GM12878 (cell line): ENCODE measurements around the gene IMP3. TPM values are rescaled to one million over a fixed set of nuclear protein-coding genes. Genes with fewer than 3 reads are reported as not detected.

ENCODE experiments used
- ATAC-seq: fragments of 200-7000 bp; cut with Tn5 transposase; 3 replicates; pipeline ENCODE4 v1.9.1; 2020; ENCODE audit warnings: mild to moderate bottlenecking, moderate library complexity
- BruUV-seq: library from RNA; stranded (reverse); fragments of 400-500 nt; replicated peaks from 2 replicates; lab custom pipeline; 2021; lab: Mats Ljungman, UMichigan
- CTCF ChIA-PET: fragments of 300-600 bp; sonication (Branson Sonifier 250); formaldehyde crosslinking; extraction: SDS; loops from one replicate; lab custom pipeline; 2021; ENCODE audit warnings: inconsistent platforms; lab: Yijun Ruan, JAX
- POLR2A ChIA-PET: fragments of 350-600 bp; formaldehyde crosslinking; extraction: SDS; loops from one replicate; lab custom pipeline; 2021; ENCODE audit warnings: inconsistent platforms; lab: Charles Lee
- RAD21 ChIA-PET: fragments of 300-600 bp; sonication (Branson Sonifier 250); formaldehyde crosslinking; loops from one replicate; lab custom pipeline; 2023; ENCODE audit warnings: antibody characterized with exemption; ENCODE audit not compliant: unreplicated experiment; lab: Charles Lee
- SMC1A ChIA-PET: fragments of 300-600 bp; sonication (Branson Sonifier 250); formaldehyde crosslinking; loops from one replicate; lab custom pipeline; 2023; ENCODE audit not compliant: unreplicated experiment, uncharacterized antibody; lab: Charles Lee
- DNase-seq: peaks from one replicate; pipeline ENCODE4 v3.0.0-alpha.2; 2011; ENCODE audit warnings: low read depth, low spot score
- FAIRE-seq: peaks from 3 replicates; lab custom pipeline; 2011; peaks lifted over from hg19 to GRCh38; lab: Jason Lieb, UNC
- H2AFZ ChIP-seq: 2 replicates; pipeline ENCODE4 v1.6.0; 2011; ENCODE audit warnings: low read depth, low read length, control low read depth; ENCODE audit not compliant: control insufficient read depth
- H3K27ac ChIP-seq: 2 replicates; pipeline ENCODE4 v1.5.1; 2011; ENCODE audit warnings: control low read depth; ENCODE audit not compliant: control insufficient read depth, insufficient read depth
- H3K27me3 ChIP-seq, 2 experiments: replicated peaks in 1 of 2; 2 replicates each; pipeline versions ENCODE4 v1.6.0 to v1.6.1; 2011; ENCODE audit warnings: low read length in 1 of 2; ENCODE audit not compliant: control insufficient read depth in 2 of 2, insufficient read depth in 2 of 2
- H3K36me3 ChIP-seq, 2 experiments: 2 replicates each; pipeline ENCODE4 v1.5.1; 2011; ENCODE audit warnings: low read length in 1 of 2; ENCODE audit not compliant: control insufficient read depth in 2 of 2, insufficient read depth in 2 of 2
- H3K4me1 ChIP-seq: 2 replicates; pipeline ENCODE4 v1.6.1; 2011; ENCODE audit warnings: mild to moderate bottlenecking, low read length, moderate library complexity, mixed read lengths; ENCODE audit not compliant: control insufficient read depth, insufficient read depth
- H3K4me2 ChIP-seq: 2 replicates; pipeline ENCODE4 v1.6.0; 2011; ENCODE audit warnings: control low read depth; ENCODE audit not compliant: control insufficient read depth, insufficient read depth
- H3K4me3 ChIP-seq: fragments of 200-600 bp; sonication (generic); 2 replicates; pipeline ENCODE4 v1.5.1; 2016
- H3K79me2 ChIP-seq: 2 replicates; pipeline ENCODE4 v1.6.0; 2011; ENCODE audit warnings: low read length; ENCODE audit not compliant: control insufficient read depth, insufficient read depth
- H3K9ac ChIP-seq: 2 replicates; pipeline ENCODE4 v1.8.0; 2011; ENCODE audit warnings: low read length, control low read depth, mixed read lengths; ENCODE audit not compliant: control insufficient read depth, insufficient read depth
- H3K9me3 ChIP-seq: replicated peaks from 3 replicates; pipeline ENCODE4 v1.5.1; 2011; ENCODE audit warnings: mild to moderate bottlenecking, low read length; ENCODE audit not compliant: control insufficient read depth, insufficient read depth
- H4K20me1 ChIP-seq: 2 replicates; pipeline ENCODE4 v1.6.0; 2011; ENCODE audit not compliant: control insufficient read depth, insufficient read depth
- BACH1 ChIP-seq: fragments of 450-650 bp; IDR thresholded peaks from 2 replicates; pipeline ENCODE4 v1.6.1; 2017; ENCODE audit warnings: mild to moderate bottlenecking, borderline replicate concordance
- BHLHE40 ChIP-seq, 2 experiments: fragments of 450-650 bp in 1 of 2; IDR thresholded peaks; 2 replicates each; pipeline ENCODE4 v1.6.1; 2011 to 2017; ENCODE audit warnings: low read depth in 2 of 2, borderline replicate concordance in 1 of 2, improper control_type of control experiment in 1 of 2, low read length in 1 of 2, mild to moderate bottlenecking in 1 of 2
- EED ChIP-seq: sonication (generic); IDR thresholded peaks from 2 replicates; pipeline ENCODE4 v1.6.1; 2016; ENCODE audit warnings: antibody characterized with exemption, low read depth
- ETV6 ChIP-seq, 2 experiments: fragments of 450-650 bp in 1 of 2; IDR thresholded peaks in 1 of 2; conservative IDR thresholded peaks in 1 of 2; 2 replicates each; pipeline ENCODE4 v1.6.1; 2014; ENCODE audit warnings: antibody characterized with exemption in 1 of 2, borderline replicate concordance in 1 of 2, low read depth in 1 of 2, mild to moderate bottlenecking in 1 of 2, moderate library complexity in 1 of 2
- IKZF2 ChIP-seq, 2 experiments: fragments of 450-650 bp; IDR thresholded peaks; 2 replicates each; pipeline ENCODE4 v1.6.1; 2017; ENCODE audit warnings: mild to moderate bottlenecking in 2 of 2, moderate library complexity in 2 of 2
- IRF5 ChIP-seq: fragments of 450-650 bp; IDR thresholded peaks from 2 replicates; pipeline ENCODE4 v1.6.1; 2017; ENCODE audit warnings: borderline replicate concordance
- KLF5 ChIP-seq: fragments of 450-650 bp; IDR thresholded peaks from 2 replicates; pipeline ENCODE4 v1.6.1; 2014; ENCODE audit warnings: mild to moderate bottlenecking; ENCODE audit not compliant: partially characterized antibody
- NFIC ChIP-seq: IDR thresholded peaks from 2 replicates; pipeline ENCODE4 v1.6.1; 2012; ENCODE audit warnings: low read depth, mild to moderate bottlenecking, inconsistent platforms, low read length, moderate library complexity
- NR2C1 ChIP-seq: fragments of 450-650 bp; IDR thresholded peaks from 2 replicates; pipeline ENCODE4 v1.6.1; 2017; ENCODE audit warnings: antibody characterized with exemption, mild to moderate bottlenecking, moderate library complexity
- RAD51 ChIP-seq: fragments of 450-650 bp; IDR thresholded peaks from 2 replicates; pipeline ENCODE4 v1.6.1; 2016; ENCODE audit warnings: moderate library complexity, mild to moderate bottlenecking, inconsistent platforms
- RB1 ChIP-seq: fragments of 450-650 bp; formaldehyde crosslinking; IDR thresholded peaks from 2 replicates; pipeline ENCODE4 v1.6.1; 2017; ENCODE audit warnings: mild to moderate bottlenecking, borderline replicate concordance
- RELA ChIP-seq: fragments of 450-650 bp; IDR thresholded peaks from 2 replicates; pipeline ENCODE4 v1.8.0; 2014; ENCODE audit warnings: borderline replicate concordance; ENCODE audit not compliant: partially characterized antibody
- SUZ12 ChIP-seq: fragments of 200-600 bp; sonication (generic); IDR thresholded peaks from one replicate; pipeline ENCODE4 v1.6.1; 2018; ENCODE audit warnings: antibody characterized with exemption, mild to moderate bottlenecking; ENCODE audit not compliant: unreplicated experiment
- WRNIP1 ChIP-seq: IDR thresholded peaks from 2 replicates; pipeline ENCODE4 v1.6.1; 2011; ENCODE audit warnings: low read depth, low read length, improper control_type of control experiment, borderline replicate concordance
- ZBTB4 ChIP-seq: fragments of 450-650 bp; formaldehyde crosslinking; IDR thresholded peaks from 2 replicates; pipeline ENCODE4 v1.4.0; 2022; ENCODE audit warnings: mild to moderate bottlenecking, moderate library complexity
- ZNF217 ChIP-seq: fragments of 450-650 bp; IDR thresholded peaks from 2 replicates; pipeline ENCODE4 v1.6.1; 2017; ENCODE audit warnings: antibody characterized with exemption, mild to moderate bottlenecking
- ZNF24 ChIP-seq: fragments of 450-650 bp; IDR thresholded peaks from 2 replicates; pipeline ENCODE4 v1.6.1; 2017; ENCODE audit warnings: antibody characterized with exemption, mild to moderate bottlenecking
- ZSCAN29 ChIP-seq: fragments of 450-650 bp; IDR thresholded peaks from 2 replicates; pipeline ENCODE4 v1.6.1; 2017; ENCODE audit warnings: mild to moderate bottlenecking, moderate library complexity
- WGBS: methylation state at CpG from one replicate; pipeline ENCODE4 v1.1.6; 2016; ENCODE audit warnings: low lambda C conversion rate; ENCODE audit not compliant: insufficient replicate concordance, insufficient coverage; ENCODE audit errors: missing lambda C conversion rate; 5-methylcytosine and 5-hydroxymethylcytosine counted together
- in situ Hi-C: fragments of 300-500 bp; cut with MboI; formaldehyde crosslinking; loops from 9 replicates; pipeline ENCODE4 v1.14.3; 2018; ENCODE audit warnings: mixed read lengths
- intact Hi-C: fragments of 100-400 bp; cut with micrococcal nuclease; formaldehyde crosslinking; loops from one replicate; pipeline ENCODE4 v1.14.2; 2022; ENCODE audit not compliant: unreplicated experiment
- polyA plus RNA-seq, 11 experiments: library from polyadenylated mRNA; depleted of rRNA in 4 of 11; unstranded in 6 of 11; stranded (reverse) in 5 of 11; fragments of >200 nt; fragmentation: Nextera tagmentation in 4 of 11; fragmentation: Illumina TruSeq in 1 of 11; extraction: Ambion mirVana in 4 of 11; extraction: Trizol in 1 of 11; gene quantifications; 1 replicate in 1 of 11; 2 replicates in 10 of 11; pipeline versions ENCODE4 v1.2.1 to v1.2.3, GENCODE V29; 2011 to 2016; ENCODE audit warnings: inconsistent platforms in 2 of 11, missing spikeins in 2 of 11, low read depth in 1 of 11
- total RNA-seq, 4 experiments: library from RNA; depleted of rRNA in 3 of 4; stranded (reverse); fragments of >200 nt in 3 of 4; fragmentation: Illumina TruSeq in 1 of 4; extraction: Trizol in 1 of 4; gene quantifications; 2 replicates each; pipeline versions ENCODE4 v1.2.1 to v1.2.3, GENCODE V29; 2013 to 2021

IMP3 gene
- total and polyA plus RNA-seq, 10 of the 15 experiments (the other 5 are each of a cell fraction or from before 2014, with no cell fraction given) = 13.3 to 208 (median 85.2) TPM

- TF ChIP-seq ZBTB4 (CRISPR knock-in tag) (no peak), KLF5 (no peak)
Observed at GRCh38 chr15:75655931-75656330, 15.9 kb upstream of the IMP3 start (continued).

- FAIRE-seq (no peak), ATAC-seq (no peak), DNase-seq (no peak)
- intact Hi-C loops = no loop called here
- Histone ChIP-seq H3K4me3 (no peak overlapping the region), H3K4me2 (no peak overlapping the region), H3K79me2 (no peaks in the 10 kb centered on the region), H4K20me1 (no peaks in the 10 kb centered on the region), H3K9ac (no peak overlapping the region), H2AFZ (no peak overlapping the region), H3K4me1 (no peaks in the 10 kb centered on the region; the same call in 1 of the 2 replicates), H3K9me3 (no peaks in the 10 kb centered on the region), H3K36me3 (no peaks in the 10 kb centered on the region), H3K27me3 (no peaks in the 10 kb centered on the region), H3K27ac (no peak overlapping the region)
- in situ Hi-C loops = loop anchor here (25.0 kb wide), 1 partner anchor 642 kb away; the partner anchor contains the start of gene PPCDC
- RAD21 ChIA-PET = interaction anchor here (0.7 kb wide), 1 partner anchor 237 kb away, joined by 3 read pairs; no protein-coding TSS in a partner anchor
- CTCF ChIA-PET = interaction anchor here (0.6 kb wide), 1 partner anchor 484 kb away, joined by 3 read pairs; no protein-coding TSS in a partner anchor
- SMC1A ChIA-PET = interaction anchor here (1.0 kb wide), 1 partner anchor 146 kb away, joined by 3 read pairs; no protein-coding TSS in a partner anchor
- WGBS = 28% methylated on average over 4 of the region's 4 CpGs
- no TSS peak for BruUV-seq
- POLR2A ChIA-PET = interaction anchor here (0.6 to 1.0 kb wide), 2 partner anchors 14 to 674 kb away, joined by 3 to 6 read pairs; partner anchors contain the start of gene IMP3
- TF ChIP-seq BHLHE40 (IDR thresholded peaks at IDR 0.05; ENCODE audit: borderline replicate concordance in 1 of 2, low read depth in 2 of 2, low read length in 1 of 2) = no peak
- no peak for TF ChIP-seq ZNF217
- no peak for TF ChIP-seq WRNIP1
- TF ChIP-seq ZNF24 = no peak
- TF ChIP-seq RAD51 = no peak
- no peak for TF ChIP-seq SUZ12
- no peak for TF ChIP-seq NFIC
- no peak for TF ChIP-seq RELA
- no peak for TF ChIP-seq BACH1
- TF ChIP-seq IRF5 = no peak
- TF ChIP-seq IKZF2 (IDR thresholded peaks at IDR 0.05) = no peak
- no peak for TF ChIP-seq RB1
- TF ChIP-seq ETV6 (conservative IDR thresholded peaks at IDR 0.05 in 1 of 2, IDR thresholded peaks at IDR 0.05 in 1 of 2; ENCODE audit: borderline replicate concordance in 1 of 2, low read depth in 1 of 2) = no peak
- TF ChIP-seq NR2C1 = no peak
- no peak for TF ChIP-seq EED
- no peak for TF ChIP-seq ZSCAN29
Observed at GRCh38 chr15:75654201-75654907, 14.3 kb upstream of the IMP3 start.
